ENCODE measurements around the gene COL1A1.

Gene COL1A1

GRCh38 chr17:50167371-50167770 is 34.1 kb downstream of the COL1A1 start:
- no peak overlapping the region for H3K4me3 ChIP-seq (replicated peaks; ENCODE audit: low read depth, low read length)
- no peak for DNase-seq (ENCODE audit: extremely low read depth, low read depth)
- no peak for TF ChIP-seq CTCF (IDR thresholded peaks at IDR 0.05; ENCODE audit: low read depth, low read length, missing control alignments)

- no peak for DNase-seq (ENCODE audit: extremely low read depth, low read depth)
- TF ChIP-seq CTCF (IDR thresholded peaks at IDR 0.05; ENCODE audit: low read depth, low read length, missing control alignments) = no peak
- H3K4me3 ChIP-seq (replicated peaks; ENCODE audit: low read depth, low read length) = no peak overlapping the region
Measured at GRCh38 chr17:50166518-50167181, 34.8 kb downstream of the COL1A1 start.

GRCh38 chr17:50165867-50166517 is 35.4 kb downstream of the COL1A1 start, which contains the start of gene SGCA:
Gene SGCA, plus strand, starts transcription at chr17:50166005. Its CDS starts 36 bp downstream, at chr17:50166041.
- no peak for DNase-seq (ENCODE audit: extremely low read depth, low read depth)
- no peak within 1 kb of the TSS for H3K4me3 ChIP-seq (replicated peaks; ENCODE audit: low read depth, low read length)
- no peak for TF ChIP-seq CTCF (IDR thresholded peaks at IDR 0.05; ENCODE audit: low read depth, low read length, missing control alignments)

- no peak overlapping the region for H3K4me3 ChIP-seq (replicated peaks; ENCODE audit: low read depth, low read length)
- no peak for DNase-seq (ENCODE audit: extremely low read depth, low read depth)
- no peak for TF ChIP-seq CTCF (IDR thresholded peaks at IDR 0.05; ENCODE audit: low read depth, low read length, missing control alignments)
Measured at GRCh38 chr17:50165466-50165865, 36.0 kb downstream of the COL1A1 start.

GRCh38 chr17:50165066-50165465 is 36.4 kb downstream of the COL1A1 start:
- no peak for DNase-seq (ENCODE audit: extremely low read depth, low read depth)
- H3K4me3 ChIP-seq (replicated peaks; ENCODE audit: low read depth, low read length) = no peak overlapping the region
- TF ChIP-seq CTCF (IDR thresholded peaks at IDR 0.05; ENCODE audit: low read depth, low read length, missing control alignments) = no peak

GRCh38 chr17:50164697-50164988 is 36.8 kb downstream of the COL1A1 start:
- no peak for DNase-seq (ENCODE audit: extremely low read depth, low read depth)
- no peak overlapping the region for H3K4me3 ChIP-seq (replicated peaks; ENCODE audit: low read depth, low read length)
- TF ChIP-seq CTCF (IDR thresholded peaks at IDR 0.05; ENCODE audit: low read depth, low read length, missing control alignments) = no peak
